Ovary (tissue), 9 donors: Measurements from ENCODE around the gene WDR37. TPM values are rescaled to one million over a fixed set of nuclear protein-coding genes. Genes with fewer than 3 reads are reported as not detected.
A peak's percentile ranks its signal among the peaks of the same experiment; 100 is the strongest.

Experiments used
- DNase-seq, 5 donors: peaks; one replicate each; pipeline ENCODE4 v3.0.0-alpha.2; 2019 to 2020
- H3K27ac ChIP-seq, 2 donors: fragments of 200-600 bp; one replicate each; pipeline versions ENCODE4 v1.5.1 to v1.8.0; 2019 to 2022
- H3K27me3 ChIP-seq: fragments of 200-600 bp; one replicate; pipeline ENCODE4 v1.8.0; 2022
- H3K36me3 ChIP-seq: fragments of 200-600 bp; sonication (generic); one replicate; pipeline ENCODE4 v1.5.1; 2019
- H3K4me1 ChIP-seq: one replicate; pipeline ENCODE4 v1.8.1; 2013; ENCODE audit warnings: mild to moderate bottlenecking, moderate library complexity; ENCODE audit not compliant: insufficient read depth
- H3K4me3 ChIP-seq: fragments of 200-600 bp; sonication (generic); one replicate; pipeline ENCODE4 v1.5.1; 2017
- H3K9me3 ChIP-seq, 2 donors: fragments of 200-600 bp in 1 of 2; sonication (generic) in 1 of 2; one replicate each; pipeline versions ENCODE4 v1.5.1 to v1.8.1; 2013 to 2019; ENCODE audit warnings: mild to moderate bottlenecking in 1 of 2, moderate library complexity in 1 of 2
- EP300 ChIP-seq: sonication (generic); formaldehyde crosslinking; IDR thresholded peaks from one replicate; pipeline ENCODE4 v1.6.1; 2017; ENCODE audit warnings: antibody characterized with exemption
- POLR2A ChIP-seq: fragments of 450-650 bp; IDR thresholded peaks from one replicate; pipeline ENCODE4 v1.6.1; 2017; ENCODE audit warnings: antibody characterized with exemption, mild to moderate bottlenecking, moderate library complexity
- WGBS, 3 donors: extraction: QIAGEN DNeasy Blood & Tissue Kit in 1 of 3; methylation state at CpG; one replicate each; pipeline versions ENCODE4 v1.1.5 to v1.1.7; 2013 to 2017; 5-methylcytosine and 5-hydroxymethylcytosine counted together
- intact Hi-C, 4 donors: fragments of 100-400 bp; cut with DNase I; formaldehyde crosslinking; loops; one replicate each; pipeline versions ENCODE4 v1.11.0 to v1.15.1; 2022 to 2023
- polyA plus RNA-seq, 2 donors: library from polyadenylated mRNA; stranded (reverse); fragments of 200-250 nt in 1 of 2; fragments of 350-450 nt in 1 of 2; fragmentation: Illumina TruSeq in 1 of 2; extraction: RNeasy Lipid Tissue Mini Kit (QIAGEN cat#74804) in 1 of 2; gene quantifications; one replicate each; pipeline ENCODE4 v1.2.3, GENCODE V29; 2013 to 2014
- total RNA-seq, 7 donors: library from RNA; depleted of rRNA in 2 of 7; stranded (reverse); fragments of >200 nt in 2 of 7; fragmentation: NEBNext Ultra II Directional in 3 of 7; extraction: Animal tissue kit (Norgen Biotek cat#: 25700) in 3 of 7; gene quantifications; one replicate each; pipeline versions ENCODE4 v1.1.0 to v1.2.4, GENCODE V29; 2016 to 2023
- TF ChIP-seq, protein P1 (sequence below), 3 donors: fragments of 450-650 bp in 2 of 3; fragments of 200-600 bp in 1 of 3; IDR thresholded peaks; one replicate each; pipeline versions ENCODE4 v1.5.1 to v1.8.0; 2016 to 2022; ENCODE audit warnings: antibody characterized with exemption in 3 of 3, mild to moderate bottlenecking in 1 of 3
- donor health status: DM: no; HTN: no; CAD: no; lungs with moderate emphysema.
- donor health status: DM: no; HTN: no; CAD: no.
- donor health status: Bipolar disorder and iron deficiency.
- donor health status: DM: yes; HTN: yes; CAD: no.
- donor health status: DM: no; HTN: no; CAD: no.
- donor health status: DM: yes; HTN: yes; CAD: no.

The WDR37 gene
- total and polyA plus RNA-seq, 9 donors = 6.6 to 20.0 (median 14.8) TPM

- Histone ChIP-seq H3K9me3 (no peaks in the 10 kb centered on the region), H3K36me3 (no peaks in the 10 kb centered on the region), H3K4me3 (no peak overlapping the region), H3K27ac (no peak overlapping the region), H3K4me1 (peaks cover 6% of the 10 kb centered on the region), H3K27me3 (no peaks in the 10 kb centered on the region)
- no peak for DNase-seq
- WGBS, 3 donors = 38 to 56% (median 40%) methylated on average over 4 of the region's 4 CpGs
- intact Hi-C loops = no loop called here
- TF ChIP-seq, protein P1, sequence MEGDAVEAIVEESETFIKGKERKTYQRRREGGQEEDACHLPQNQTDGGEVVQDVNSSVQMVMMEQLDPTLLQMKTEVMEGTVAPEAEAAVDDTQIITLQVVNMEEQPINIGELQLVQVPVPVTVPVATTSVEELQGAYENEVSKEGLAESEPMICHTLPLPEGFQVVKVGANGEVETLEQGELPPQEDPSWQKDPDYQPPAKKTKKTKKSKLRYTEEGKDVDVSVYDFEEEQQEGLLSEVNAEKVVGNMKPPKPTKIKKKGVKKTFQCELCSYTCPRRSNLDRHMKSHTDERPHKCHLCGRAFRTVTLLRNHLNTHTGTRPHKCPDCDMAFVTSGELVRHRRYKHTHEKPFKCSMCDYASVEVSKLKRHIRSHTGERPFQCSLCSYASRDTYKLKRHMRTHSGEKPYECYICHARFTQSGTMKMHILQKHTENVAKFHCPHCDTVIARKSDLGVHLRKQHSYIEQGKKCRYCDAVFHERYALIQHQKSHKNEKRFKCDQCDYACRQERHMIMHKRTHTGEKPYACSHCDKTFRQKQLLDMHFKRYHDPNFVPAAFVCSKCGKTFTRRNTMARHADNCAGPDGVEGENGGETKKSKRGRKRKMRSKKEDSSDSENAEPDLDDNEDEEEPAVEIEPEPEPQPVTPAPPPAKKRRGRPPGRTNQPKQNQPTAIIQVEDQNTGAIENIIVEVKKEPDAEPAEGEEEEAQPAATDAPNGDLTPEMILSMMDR (IDR thresholded peaks at IDR 0.05) = no peak
- no peak for TF ChIP-seq POLR2A
- TF ChIP-seq EP300 = no peak
These were observed 12.0 kb upstream of the WDR37 start for GRCh38 chr10:1044146-1044545.

- WGBS, 3 donors = 61 to 72% (median 71%) methylated on average over 4 of the region's 4 CpGs
- Histone ChIP-seq H3K36me3 (no peaks in the 10 kb centered on the region), H3K27ac (no peak overlapping the region), H3K27me3 (no peaks in the 10 kb centered on the region), H3K4me1 (peaks cover 6% of the 10 kb centered on the region), H3K9me3 (no peaks in the 10 kb centered on the region), H3K4me3 (no peak overlapping the region)
- DNase-seq = no peak
- no peak for TF ChIP-seq POLR2A
- intact Hi-C loops = loop anchor here in 1 of 4 donors (5.0 kb wide), 1 partner anchor 58 kb away; the partner anchor contains the start of gene GTPBP4
These were observed 11.2 kb upstream of the WDR37 start for GRCh38 chr10:1044964-1045363.

GRCh38 chr10:1045415-1045814, 10.8 kb upstream of the WDR37 start:
- Histone ChIP-seq H3K4me1 (peaks cover 8% of the 10 kb centered on the region), H3K27me3 (no peaks in the 10 kb centered on the region), H3K27ac (no peak overlapping the region), H3K36me3 (no peaks in the 10 kb centered on the region), H3K4me3 (no peak overlapping the region), H3K9me3 (no peaks in the 10 kb centered on the region)
- 73 to 84% (median 80%) methylated on average over 6 of the region's 6 CpGs for WGBS, 3 donors
- TF ChIP-seq, protein P1 (IDR thresholded peaks at IDR 0.05) = no peak
- TF ChIP-seq POLR2A (no peak), EP300 (no peak)
- intact Hi-C loops = loop anchor here in 1 of 4 donors (5.0 kb wide), 1 partner anchor 58 kb away; the partner anchor contains the start of gene GTPBP4
- no peak for DNase-seq

DNA sequence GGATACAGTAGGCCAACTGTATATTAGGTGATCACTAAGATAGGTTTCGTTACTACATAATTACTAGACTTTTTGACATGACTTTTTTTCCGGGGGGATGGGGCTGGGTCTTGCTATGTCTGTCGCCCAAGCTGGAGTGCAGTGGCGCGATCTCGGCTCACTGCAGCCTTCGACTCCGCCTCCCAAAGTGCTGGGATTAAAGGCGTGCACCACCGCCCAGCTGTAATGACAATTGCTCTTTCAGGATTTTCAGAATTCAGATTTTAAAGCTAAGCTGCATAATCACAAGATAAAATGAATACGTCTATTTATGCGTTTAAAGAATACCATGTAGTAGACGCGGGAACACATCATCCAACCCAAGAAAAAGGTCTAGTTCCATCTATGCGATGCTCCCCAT, 8.2 kb upstream of the WDR37 start:
- Histone ChIP-seq H3K36me3 (no peaks in the 10 kb centered on the region), H3K4me3 (peak overlapping the region; percentile 94), H3K9me3 (no peaks in the 10 kb centered on the region), H3K4me1 (peaks cover 10% of the 10 kb centered on the region), H3K27ac (peak overlapping the region; percentile 93 to 100), H3K27me3 (no peaks in the 10 kb centered on the region)
- intact Hi-C loops = loop anchor here in 1 of 4 donors (2.0 to 5.0 kb wide), 2 partner anchors 61 to 117 kb away; partner anchors contain the start of genes GTPBP4 and LARP4B
- TF ChIP-seq POLR2A = no peak
- no peak for TF ChIP-seq EP300
- TF ChIP-seq, protein P1 (IDR thresholded peaks at IDR 0.05) = no peak
- DNase-seq = no peak
- WGBS, 3 donors = 3 to 5% (median 4%) methylated on average over 15 of the region's 15 CpGs

DNA sequence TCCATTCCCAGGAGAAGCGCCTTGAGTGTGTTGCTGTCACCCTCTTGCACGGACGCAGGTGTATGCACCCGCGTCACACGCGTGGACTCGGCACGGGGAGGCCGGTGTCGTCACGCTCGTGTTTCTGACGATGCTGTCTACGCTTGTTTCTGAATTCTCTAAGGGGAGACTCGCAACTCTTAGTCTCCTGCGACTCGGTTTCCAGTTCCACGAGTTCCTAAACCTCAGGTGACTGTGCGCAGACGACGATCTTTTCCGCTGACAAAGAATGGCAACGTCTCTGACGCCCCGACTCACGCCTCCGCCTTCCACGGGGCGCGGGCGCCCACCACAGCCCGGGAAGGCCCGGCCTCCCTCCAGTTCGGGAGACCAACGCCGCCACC, 7.8 kb upstream of the WDR37 start:
- peak overlapping the region; percentile 94 for H3K4me3 ChIP-seq
- intact Hi-C loops = loop anchor here in 1 of 4 donors (2.0 to 5.0 kb wide), 2 partner anchors 61 to 118 kb away; partner anchors contain the start of genes GTPBP4 and LARP4B
- no peaks in the 10 kb centered on the region for H3K27me3 ChIP-seq
- 0% methylated on average over 37 of the region's 37 CpGs for WGBS, 3 donors
- peaks cover 10% of the 10 kb centered on the region for H3K4me1 ChIP-seq
- peak overlapping the region; percentile 93 to 100 for H3K27ac ChIP-seq
- H3K9me3 ChIP-seq = no peaks in the 10 kb centered on the region
- peak in 2 of 5 donors; percentile 50 to 69 for DNase-seq
- H3K36me3 ChIP-seq = no peaks in the 10 kb centered on the region
- TF ChIP-seq EP300 = no peak
- no peak for TF ChIP-seq POLR2A
- TF ChIP-seq, protein P1 (IDR thresholded peaks at IDR 0.05) = no peak
